GM18951 (cell line): ENCODE data around the gene SOCS6.

ENCODE experiments used
- POLR2A ChIP-seq: IDR thresholded peaks from 4 replicates; pipeline ENCODE4 v1.6.1; 2011; ENCODE audit warnings: mild to moderate bottlenecking; ENCODE audit not compliant: insufficient read length, insufficient read depth; ENCODE audit errors: extremely low read depth
- in situ Hi-C: fragments of 300-500 bp; cut with MboI; formaldehyde crosslinking; loops from one replicate; pipeline ENCODE4 v1.12.0; 2022; ENCODE audit warnings: low sequenced_read_pairs, mixed read lengths, inconsistent platforms; ENCODE audit not compliant: unreplicated experiment

SOCS6 gene

DNA sequence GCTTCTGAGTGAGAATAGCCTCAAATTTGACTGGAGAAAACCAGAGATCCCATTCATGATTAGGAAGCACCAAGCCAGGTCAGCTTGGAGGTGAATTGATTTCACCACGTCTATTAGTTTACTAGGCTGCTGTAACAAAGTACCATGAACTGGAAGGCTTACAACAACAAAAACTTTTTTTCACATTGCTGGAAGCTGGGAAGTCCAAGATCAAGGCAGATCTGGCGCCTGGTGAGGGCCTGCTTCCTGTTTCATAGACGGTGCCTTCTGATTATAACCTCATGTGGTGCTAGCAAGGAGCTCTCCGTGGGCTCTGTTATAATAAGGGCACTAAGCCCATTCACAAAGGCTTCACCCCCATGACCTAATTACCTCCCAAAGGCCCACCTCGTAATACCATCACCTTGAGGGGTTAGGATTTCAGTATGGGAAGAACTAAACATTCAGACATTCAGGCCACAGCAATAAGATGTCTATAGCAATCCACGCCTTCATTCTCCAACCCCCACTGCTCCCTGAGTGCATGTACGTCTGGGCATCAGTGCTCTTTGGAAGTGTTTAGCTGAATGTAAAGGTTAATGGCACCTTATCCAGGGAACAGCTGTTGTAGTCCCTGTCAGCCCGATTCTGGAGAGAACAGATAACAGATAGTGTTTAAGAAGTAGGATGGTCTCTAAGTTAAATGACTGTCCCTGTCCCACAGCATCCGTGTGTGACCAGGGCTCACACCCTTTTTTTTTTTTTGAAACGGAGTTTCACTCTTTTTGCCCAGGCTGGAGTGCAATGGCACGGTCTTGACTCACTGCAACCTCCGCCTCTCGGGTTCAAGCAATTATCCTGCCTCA is 89.2 kb downstream of the SOCS6 start:
- in situ Hi-C loops: no loop called here
- no peak for TF ChIP-seq POLR2A
